Measurements from ENCODE around the gene KBTBD6. TPM values are rescaled to one million over a fixed set of nuclear protein-coding genes. Genes with fewer than 3 reads are reported as not detected.
A peak's percentile ranks its signal among the peaks of the same experiment; 100 is the strongest.

KBTBD6 gene
- total RNA-seq, 1 experiment from 2014 or later: 7.5 TPM

DNA sequence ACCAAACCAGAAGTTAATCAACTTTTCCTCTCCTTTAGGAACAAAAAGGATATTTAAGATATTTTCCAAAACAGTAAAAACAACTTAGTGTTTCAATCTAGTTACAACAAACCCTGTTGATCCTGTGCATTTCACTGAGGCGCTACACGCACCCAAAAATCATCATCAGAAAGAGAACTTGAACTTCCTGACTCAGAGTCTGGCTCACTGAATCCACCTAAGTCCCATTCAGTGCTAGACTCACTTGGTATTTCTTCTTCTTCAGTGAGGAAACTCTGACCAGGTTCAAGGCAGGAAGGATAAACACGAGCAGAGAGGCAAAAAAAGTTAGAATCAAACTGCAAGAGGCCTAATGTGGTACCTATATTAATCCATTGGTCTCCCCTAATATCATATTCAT lies 2.2 kb downstream of the KBTBD6 start:
- Histone ChIP-seq H4K20me1 (ENCODE audit: insufficient read depth, low read depth, low read length) (no peaks in the 10 kb centered on the region; the same call in 1 of the 2 replicates), H3K79me2 (ENCODE audit: low read length) (peaks cover 46% of the 10 kb centered on the region), H2AFZ (ENCODE audit: low read length) (no peak overlapping the region), H3K27me3 (ENCODE audit: low read length) (no peaks in the 10 kb centered on the region), H3K27ac (ENCODE audit: low read length) (no peak overlapping the region), H3K9me2 (replicated peaks; ENCODE audit: insufficient read depth, low read length) (no peaks in the 10 kb centered on the region), H3K4me3 (ENCODE audit: low read length) (peak overlapping the region; percentile 30; the same call in 1 of the 2 replicates), H3K4me1 (ENCODE audit: low read length) (peaks cover 33% of the 10 kb centered on the region), H3K4me2 (ENCODE audit: low read depth, low read length, poor library complexity, severe bottlenecking) (peak overlapping the region; percentile 83), H3K9me3 (ENCODE audit: low read length) (no peaks in the 10 kb centered on the region), H3K36me3 (ENCODE audit: insufficient read depth, low read length) (peaks cover 15% of the 10 kb centered on the region), H3K9ac (ENCODE audit: low read length) (no peak overlapping the region)
- no peak for DNase-seq

GRCh38 chr13:41127701-41128100 lies 4.9 kb downstream of the KBTBD6 start:
- Histone ChIP-seq H4K20me1 (ENCODE audit: insufficient read depth, low read depth, low read length) (no peaks in the 10 kb centered on the region; the same call in 1 of the 2 replicates), H2AFZ (ENCODE audit: low read length) (no peak overlapping the region), H3K4me3 (ENCODE audit: low read length) (no peak overlapping the region), H3K9me2 (replicated peaks; ENCODE audit: insufficient read depth, low read length) (no peaks in the 10 kb centered on the region), H3K36me3 (ENCODE audit: insufficient read depth, low read length) (peaks cover 15% of the 10 kb centered on the region), H3K27me3 (ENCODE audit: low read length) (no peaks in the 10 kb centered on the region), H3K9me3 (ENCODE audit: low read length) (no peaks in the 10 kb centered on the region), H3K9ac (ENCODE audit: low read length) (no peak overlapping the region), H3K4me1 (ENCODE audit: low read length) (peaks cover 24% of the 10 kb centered on the region), H3K79me2 (ENCODE audit: low read length) (peaks cover 36% of the 10 kb centered on the region), H3K27ac (ENCODE audit: low read length) (no peak overlapping the region), H3K4me2 (ENCODE audit: low read depth, low read length, poor library complexity, severe bottlenecking) (no peak overlapping the region)
- no peak for DNase-seq

DNA sequence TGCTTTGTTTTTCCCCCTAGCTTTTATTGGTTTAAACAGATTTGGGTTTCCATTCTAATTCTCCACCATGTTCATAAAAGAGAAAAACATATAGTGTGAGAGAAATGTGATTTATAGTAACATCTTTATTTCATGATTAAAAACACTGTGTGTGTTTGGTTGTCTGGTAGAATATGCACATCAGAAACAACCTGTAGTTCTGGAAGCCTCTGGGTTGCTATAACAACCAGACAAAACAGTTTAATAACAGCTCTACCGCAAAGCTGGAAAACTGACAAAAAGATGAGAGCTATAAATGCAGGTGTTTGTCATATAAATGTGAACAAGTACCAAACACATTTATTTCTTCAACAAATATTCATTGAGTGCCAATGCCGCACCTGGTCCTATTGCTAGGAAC lies 9.8 kb downstream of the KBTBD6 start:
- Histone ChIP-seq H3K9me3 (ENCODE audit: low read length) (no peaks in the 10 kb centered on the region), H3K36me3 (ENCODE audit: insufficient read depth, low read length) (peaks cover 7% of the 10 kb centered on the region; the same call in 1 of the 2 replicates), H2AFZ (ENCODE audit: low read length) (no peak overlapping the region), H3K27ac (ENCODE audit: low read length) (no peak overlapping the region), H3K9ac (ENCODE audit: low read length) (no peak overlapping the region), H3K27me3 (ENCODE audit: low read length) (no peaks in the 10 kb centered on the region), H4K20me1 (ENCODE audit: insufficient read depth, low read depth, low read length) (no peaks in the 10 kb centered on the region), H3K4me3 (ENCODE audit: low read length) (no peak overlapping the region), H3K4me2 (ENCODE audit: low read depth, low read length, poor library complexity, severe bottlenecking) (no peak overlapping the region), H3K4me1 (ENCODE audit: low read length) (no peaks in the 10 kb centered on the region), H3K9me2 (replicated peaks; ENCODE audit: insufficient read depth, low read length) (no peaks in the 10 kb centered on the region), H3K79me2 (ENCODE audit: low read length) (no peaks in the 10 kb centered on the region)
- DNase-seq: no peak

DNA sequence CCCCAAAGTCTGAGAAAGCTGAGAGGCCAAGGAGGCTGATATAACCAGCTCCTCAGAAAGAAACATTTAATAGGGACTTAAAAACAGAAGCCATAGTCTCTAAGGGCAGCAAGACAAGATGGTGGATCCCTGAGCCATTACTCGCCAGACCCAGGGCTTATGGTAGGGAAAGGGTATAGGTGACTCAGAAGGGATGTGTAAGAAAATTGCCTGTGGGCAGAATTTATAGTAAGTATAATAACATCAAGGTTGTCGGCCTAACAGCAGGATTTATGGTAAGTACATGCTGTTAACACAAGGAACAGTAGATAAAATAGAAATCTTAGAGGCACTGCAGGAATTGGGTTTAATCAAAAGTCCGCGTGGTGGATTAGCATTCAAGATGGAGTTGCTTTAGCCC lies 14.7 kb downstream of the KBTBD6 start:
- H3K9ac ChIP-seq (ENCODE audit: low read length): no peak overlapping the region
- H3K9me3 ChIP-seq (ENCODE audit: low read length): no peaks in the 10 kb centered on the region
- no peak overlapping the region for H3K4me2 ChIP-seq (ENCODE audit: low read depth, low read length, poor library complexity, severe bottlenecking)
- H3K9me2 ChIP-seq (replicated peaks; ENCODE audit: insufficient read depth, low read length): no peaks in the 10 kb centered on the region
- no peaks in the 10 kb centered on the region for H3K27me3 ChIP-seq (ENCODE audit: low read length)
- no peaks in the 10 kb centered on the region for H3K36me3 ChIP-seq (ENCODE audit: insufficient read depth, low read length)
- H2AFZ ChIP-seq (ENCODE audit: low read length): no peak overlapping the region
- no peaks in the 10 kb centered on the region for H3K79me2 ChIP-seq (ENCODE audit: low read length)
- H4K20me1 ChIP-seq (ENCODE audit: insufficient read depth, low read depth, low read length): no peaks in the 10 kb centered on the region
- H3K4me1 ChIP-seq (ENCODE audit: low read length): no peaks in the 10 kb centered on the region
- no peak overlapping the region for H3K4me3 ChIP-seq (ENCODE audit: low read length)
- no peak for DNase-seq
- no peak overlapping the region for H3K27ac ChIP-seq (ENCODE audit: low read length)

DNA sequence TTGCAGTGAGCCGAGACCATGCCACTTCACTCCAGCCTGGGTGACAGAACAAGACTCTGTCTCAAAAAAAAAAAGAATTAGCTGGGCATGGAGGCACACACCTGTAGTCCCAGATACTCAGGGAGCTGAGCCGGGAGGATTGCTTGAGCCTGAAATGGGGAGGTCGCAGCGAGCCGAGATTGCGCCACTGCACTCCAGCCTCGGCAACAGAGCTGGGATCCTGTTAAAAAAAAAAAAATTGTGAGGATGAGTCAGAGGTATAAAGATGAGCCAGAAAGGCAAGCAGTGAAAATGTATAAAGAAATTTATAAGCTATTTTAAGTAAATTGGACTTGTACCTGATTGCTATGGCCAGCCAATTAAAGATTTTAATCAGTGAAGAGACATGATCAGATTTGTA lies 21.1 kb downstream of the KBTBD6 start:
- no peak overlapping the region for H3K4me3 ChIP-seq (ENCODE audit: low read length)
- no peak for DNase-seq
- no peak overlapping the region for H3K4me2 ChIP-seq (ENCODE audit: low read depth, low read length, poor library complexity, severe bottlenecking)
- H3K36me3 ChIP-seq (ENCODE audit: insufficient read depth, low read length): no peaks in the 10 kb centered on the region
- no peak overlapping the region for H3K27ac ChIP-seq (ENCODE audit: low read length)
- no peaks in the 10 kb centered on the region for H3K9me2 ChIP-seq (replicated peaks; ENCODE audit: insufficient read depth, low read length)
- H3K9me3 ChIP-seq (ENCODE audit: low read length): no peaks in the 10 kb centered on the region
- H3K79me2 ChIP-seq (ENCODE audit: low read length): no peaks in the 10 kb centered on the region
- no peaks in the 10 kb centered on the region for H3K4me1 ChIP-seq (ENCODE audit: low read length)
- H2AFZ ChIP-seq (ENCODE audit: low read length): no peak overlapping the region
- H3K9ac ChIP-seq (ENCODE audit: low read length): no peak overlapping the region
- H3K27me3 ChIP-seq (ENCODE audit: low read length): no peaks in the 10 kb centered on the region
- no peaks in the 10 kb centered on the region for H4K20me1 ChIP-seq (ENCODE audit: insufficient read depth, low read depth, low read length)

DNA sequence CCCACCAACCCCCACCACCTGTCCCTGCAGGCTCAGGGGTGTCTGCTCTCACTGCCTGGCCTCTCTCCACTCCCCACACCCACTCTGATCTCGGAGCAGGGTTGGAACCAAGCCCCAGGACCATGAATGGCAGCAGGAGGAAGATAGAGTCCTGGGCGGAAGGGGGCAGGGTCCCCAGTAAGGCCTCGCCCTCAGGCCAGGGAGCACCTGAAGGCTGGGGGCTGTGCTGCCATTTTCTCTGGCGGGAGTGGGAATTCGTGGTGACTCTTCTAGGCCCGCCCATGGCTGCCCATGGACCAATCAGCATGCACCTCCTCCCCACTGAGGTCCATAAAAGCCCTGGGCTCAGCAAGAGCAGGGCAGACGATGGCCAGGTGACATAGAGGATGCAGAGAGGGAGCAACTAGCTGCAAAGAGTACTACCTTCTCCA lies 25.0 kb downstream of the KBTBD6 start:
- no peak for DNase-seq
- H3K27me3 ChIP-seq (ENCODE audit: low read length): no peaks in the 10 kb centered on the region
- H3K4me3 ChIP-seq (ENCODE audit: low read length): no peak overlapping the region
- H4K20me1 ChIP-seq (ENCODE audit: insufficient read depth, low read depth, low read length): no peaks in the 10 kb centered on the region
- H3K27ac ChIP-seq (ENCODE audit: low read length): no peak overlapping the region
- no peak overlapping the region for H2AFZ ChIP-seq (ENCODE audit: low read length)
- no peak overlapping the region for H3K9ac ChIP-seq (ENCODE audit: low read length)
- H3K9me3 ChIP-seq (ENCODE audit: low read length): no peaks in the 10 kb centered on the region
- H3K9me2 ChIP-seq (replicated peaks; ENCODE audit: insufficient read depth, low read length): no peaks in the 10 kb centered on the region
- H3K79me2 ChIP-seq (ENCODE audit: low read length): no peaks in the 10 kb centered on the region
- H3K4me2 ChIP-seq (ENCODE audit: low read depth, low read length, poor library complexity, severe bottlenecking): no peak overlapping the region
- no peaks in the 10 kb centered on the region for H3K4me1 ChIP-seq (ENCODE audit: low read length)
- no peaks in the 10 kb centered on the region for H3K36me3 ChIP-seq (ENCODE audit: insufficient read depth, low read length)

GRCh38 chr13:41107104-41107571 lies 25.5 kb downstream of the KBTBD6 start:
- H3K4me3 ChIP-seq (ENCODE audit: low read length): no peak overlapping the region
- no peak for DNase-seq

DNA sequence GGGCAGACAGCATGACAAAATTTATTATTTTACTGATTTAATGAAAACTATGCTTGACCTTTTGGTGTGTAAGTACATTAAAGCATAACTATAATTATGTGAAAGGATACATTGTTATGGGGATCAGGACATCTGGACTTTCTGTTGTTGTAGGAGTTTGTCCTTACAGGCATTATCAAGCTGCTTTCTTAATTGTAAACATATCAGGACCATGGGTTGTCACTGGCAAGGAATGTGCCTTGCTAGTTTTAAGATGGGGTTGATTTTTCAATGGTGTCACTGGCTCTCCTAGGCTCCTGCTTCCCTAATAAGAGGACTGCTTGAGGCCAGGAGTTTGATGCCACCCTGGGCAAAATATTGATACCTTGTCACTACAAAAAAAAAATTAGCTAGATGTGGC lies 32.6 kb downstream of the KBTBD6 start:
- Histone ChIP-seq H2AFZ (ENCODE audit: low read length) (no peak overlapping the region), H3K27me3 (ENCODE audit: low read length) (no peaks in the 10 kb centered on the region), H3K79me2 (ENCODE audit: low read length) (no peaks in the 10 kb centered on the region), H3K4me3 (ENCODE audit: low read length) (no peak overlapping the region), H4K20me1 (ENCODE audit: insufficient read depth, low read depth, low read length) (no peaks in the 10 kb centered on the region), H3K9me3 (ENCODE audit: low read length) (no peaks in the 10 kb centered on the region), H3K27ac (ENCODE audit: low read length) (no peak overlapping the region), H3K4me2 (ENCODE audit: low read depth, low read length, poor library complexity, severe bottlenecking) (no peak overlapping the region), H3K9me2 (replicated peaks; ENCODE audit: insufficient read depth, low read length) (no peaks in the 10 kb centered on the region), H3K9ac (ENCODE audit: low read length) (no peak overlapping the region), H3K36me3 (ENCODE audit: insufficient read depth, low read length) (no peaks in the 10 kb centered on the region), H3K4me1 (ENCODE audit: low read length) (no peaks in the 10 kb centered on the region)
- no peak for DNase-seq

More at GRCh38 chr13:41107104-41107571, 25.5 kb downstream of the KBTBD6 start:
- Histone ChIP-seq H3K27me3 (ENCODE audit: low read length) (no peaks in the 10 kb centered on the region), H4K20me1 (ENCODE audit: insufficient read depth, low read depth, low read length) (no peaks in the 10 kb centered on the region), H3K4me1 (ENCODE audit: low read length) (no peaks in the 10 kb centered on the region), H2AFZ (ENCODE audit: low read length) (no peak overlapping the region), H3K27ac (ENCODE audit: low read length) (no peak overlapping the region), H3K9me3 (ENCODE audit: low read length) (no peaks in the 10 kb centered on the region), H3K79me2 (ENCODE audit: low read length) (no peaks in the 10 kb centered on the region), H3K9ac (ENCODE audit: low read length) (no peak overlapping the region), H3K36me3 (ENCODE audit: insufficient read depth, low read length) (no peaks in the 10 kb centered on the region), H3K9me2 (replicated peaks; ENCODE audit: insufficient read depth, low read length) (no peaks in the 10 kb centered on the region), H3K4me2 (ENCODE audit: low read depth, low read length, poor library complexity, severe bottlenecking) (no peak overlapping the region)

DNA sequence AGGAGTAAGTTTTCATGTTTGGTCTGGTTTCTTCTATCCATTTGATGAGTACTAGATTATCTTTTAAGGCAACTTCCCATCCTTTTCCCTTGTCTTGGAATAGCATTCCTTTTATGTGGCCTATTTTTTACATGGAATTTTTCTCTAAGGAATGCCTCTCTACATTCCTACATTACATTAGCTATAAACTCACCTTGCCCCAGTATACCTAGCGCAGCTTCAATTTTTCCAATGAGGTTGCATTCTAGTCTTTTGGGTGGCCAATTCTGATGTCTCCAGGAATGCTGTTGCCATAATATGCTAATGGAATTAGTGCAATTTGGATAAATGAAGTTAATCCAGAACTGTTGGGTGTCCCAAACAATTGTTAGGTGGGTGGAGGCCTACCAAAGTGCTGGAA lies 33.8 kb downstream of the KBTBD6 start:
- Histone ChIP-seq H3K36me3 (ENCODE audit: insufficient read depth, low read length) (no peaks in the 10 kb centered on the region), H3K27ac (ENCODE audit: low read length) (no peak overlapping the region), H3K79me2 (ENCODE audit: low read length) (no peaks in the 10 kb centered on the region), H3K4me2 (ENCODE audit: low read depth, low read length, poor library complexity, severe bottlenecking) (no peak overlapping the region), H3K9me2 (replicated peaks; ENCODE audit: insufficient read depth, low read length) (no peaks in the 10 kb centered on the region), H3K4me3 (ENCODE audit: low read length) (no peak overlapping the region), H2AFZ (ENCODE audit: low read length) (no peak overlapping the region), H3K9ac (ENCODE audit: low read length) (no peak overlapping the region), H3K27me3 (ENCODE audit: low read length) (no peaks in the 10 kb centered on the region), H4K20me1 (ENCODE audit: insufficient read depth, low read depth, low read length) (no peaks in the 10 kb centered on the region), H3K4me1 (ENCODE audit: low read length) (no peaks in the 10 kb centered on the region), H3K9me3 (ENCODE audit: low read length) (no peaks in the 10 kb centered on the region)
- DNase-seq: no peak
